Parathyroid adenoma (tissue), 2 donors: ENCODE results near the gene NVL.
A peak's percentile ranks its signal among the peaks of the same experiment; 100 is the strongest.
"Not testable (repeated sequence)": the region's sequence is repeated elsewhere in the genome, so short reads cannot be mapped to it uniquely, and the experiment has no call there.

ENCODE experiments used
- H2AFZ ChIP-seq: fragments of 300-600 bp; sonication (generic); one replicate; pipeline ENCODE4 v1.7.0; 2017; ENCODE audit warnings: antibody characterized with exemption, mild to moderate bottlenecking
- H3K27ac ChIP-seq: fragments of 300-600 bp; sonication (generic); one replicate; pipeline ENCODE4 v1.7.0; 2017
- H3K27me3 ChIP-seq: fragments of 300-600 bp; sonication (generic); one replicate; pipeline ENCODE4 v1.7.0; 2017; ENCODE audit warnings: low read length; ENCODE audit not compliant: control insufficient read depth, insufficient read depth
- H3K36me3 ChIP-seq: fragments of 300-600 bp; sonication (generic); one replicate; pipeline ENCODE4 v1.7.0; 2017; ENCODE audit warnings: low read length; ENCODE audit not compliant: control insufficient read depth, insufficient read depth
- H3K4me1 ChIP-seq: fragments of 300-600 bp; sonication (generic); one replicate; pipeline ENCODE4 v1.7.0; 2017; ENCODE audit warnings: control low read depth
- H3K4me2 ChIP-seq: fragments of 300-600 bp; sonication (generic); one replicate; pipeline ENCODE4 v1.7.0; 2017; ENCODE audit warnings: low read length
- H3K4me3 ChIP-seq: fragments of 300-600 bp; sonication (generic); one replicate; pipeline ENCODE4 v1.7.0; 2017; ENCODE audit warnings: low read depth, low read length
- H3K79me2 ChIP-seq: fragments of 300-600 bp; sonication (generic); one replicate; pipeline ENCODE4 v1.7.0; 2017; ENCODE audit warnings: control low read depth
- H3K9ac ChIP-seq: fragments of 300-600 bp; sonication (generic); one replicate; pipeline ENCODE4 v1.7.0; 2017; ENCODE audit warnings: mild to moderate bottlenecking
- H3K9me3 ChIP-seq: fragments of 300-600 bp; sonication (generic); one replicate; pipeline ENCODE4 v1.7.0; 2017; ENCODE audit warnings: low read length; ENCODE audit not compliant: control insufficient read depth
- CTCF ChIP-seq: fragments of 300-600 bp; sonication (generic); IDR thresholded peaks from one replicate; pipeline ENCODE4 v1.7.0; 2017; ENCODE audit warnings: antibody characterized with exemption, mild to moderate bottlenecking
- donor health status: primary hyperparathyroidism.

Gene NVL

GRCh38 chr1:224357626-224358124 is 27.7 kb upstream of the NVL start:
- Histone ChIP-seq H2AFZ (peak overlapping the region; percentile 75), H3K36me3 (no peaks in the 10 kb centered on the region), H3K9ac (no peak overlapping the region), H3K9me3 (no peaks in the 10 kb centered on the region), H3K79me2 (peaks cover 7% of the 10 kb centered on the region), H3K27me3 (no peaks in the 10 kb centered on the region), H3K4me3 (peak overlapping the region; percentile 78), H3K27ac (no peak overlapping the region), H3K4me2 (peak overlapping the region; percentile 63), H3K4me1 (no peaks in the 10 kb centered on the region)
- TF ChIP-seq CTCF, result no peak

DNA sequence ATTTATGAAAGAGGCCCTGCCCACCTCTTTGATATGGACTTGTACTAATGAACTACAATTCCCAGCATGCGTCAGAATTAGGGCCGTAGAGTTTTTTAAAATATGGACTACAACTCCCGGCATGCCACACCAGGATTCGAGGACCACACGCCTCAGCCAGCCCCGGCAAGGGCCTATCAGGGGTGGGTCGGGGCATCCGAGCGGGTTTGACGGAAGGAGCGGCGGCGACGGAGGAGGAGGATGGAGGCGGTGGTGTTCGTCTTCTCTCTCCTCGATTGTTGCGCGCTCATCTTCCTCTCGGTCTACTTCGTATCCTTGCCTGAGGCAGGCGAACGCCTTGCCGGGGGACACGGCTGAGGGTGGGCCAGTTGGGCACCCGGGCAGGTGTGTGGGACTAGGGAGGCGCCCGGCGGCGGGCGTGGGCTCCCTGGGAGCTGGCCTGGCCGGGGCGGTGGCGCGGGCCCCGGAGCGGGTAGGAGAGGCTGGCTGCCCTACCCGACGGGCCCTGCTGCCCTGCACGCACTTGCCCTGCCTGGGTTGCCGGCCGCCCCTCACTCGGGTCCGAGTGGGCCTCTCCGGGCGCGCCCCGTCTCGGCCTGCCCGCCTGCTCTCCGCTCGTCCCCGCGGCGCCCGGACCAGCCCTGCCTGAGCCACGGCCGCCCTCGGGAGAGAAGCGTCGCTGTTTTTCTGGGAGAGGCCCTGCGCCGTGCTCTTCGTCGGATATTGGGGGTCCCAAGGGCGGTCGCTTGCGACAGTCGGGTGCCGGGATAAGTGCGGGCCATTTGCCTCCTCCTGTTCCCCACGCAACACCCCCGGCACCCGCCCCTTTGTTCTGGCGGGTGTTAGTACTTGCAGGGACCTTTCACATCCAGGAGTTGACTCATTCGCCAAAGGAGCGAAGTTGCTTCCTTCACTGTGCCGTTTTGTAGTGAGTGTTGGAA is 27.0 kb upstream of the NVL start, which contains the start of gene CNIH4:
Gene CNIH4, plus strand, starts transcription at position 195 of the 941 bp plus-strand sequence. Its CDS starts 46 bp downstream, at position 241.
- H3K4me2 ChIP-seq, result peak within 1 kb of the TSS; percentile 63
- H3K36me3 ChIP-seq, result no peaks in the 10 kb centered on the region
- H3K79me2 ChIP-seq, result peaks cover 7% of the 10 kb centered on the region
- H3K27ac ChIP-seq, result peak within 1 kb of the TSS; percentile 36
- TF ChIP-seq CTCF, result no peak
- no peaks in the 10 kb centered on the region for H3K9me3 ChIP-seq
- no peak within 1 kb of the TSS for H3K9ac ChIP-seq
- H3K4me3 ChIP-seq, result peak within 1 kb of the TSS; percentile 78
- peak within 1 kb of the TSS; percentile 75 for H2AFZ ChIP-seq
- no peaks in the 10 kb centered on the region for H3K27me3 ChIP-seq
- H3K4me1 ChIP-seq, result no peaks in the 10 kb centered on the region

- Histone ChIP-seq H2AFZ (no peak overlapping the region), H3K36me3 (no peaks in the 10 kb centered on the region), H3K4me3 (no peak overlapping the region), H3K9ac (no peak overlapping the region), H3K27me3 (no peaks in the 10 kb centered on the region), H3K27ac (no peak overlapping the region), H3K4me1 (no peaks in the 10 kb centered on the region), H3K4me2 (no peak overlapping the region), H3K9me3 (no peaks in the 10 kb centered on the region), H3K79me2 (peaks cover 4% of the 10 kb centered on the region)
- no peak for TF ChIP-seq CTCF
Observed at GRCh38 chr1:224353975-224354925, 24.3 kb upstream of the NVL start.

DNA sequence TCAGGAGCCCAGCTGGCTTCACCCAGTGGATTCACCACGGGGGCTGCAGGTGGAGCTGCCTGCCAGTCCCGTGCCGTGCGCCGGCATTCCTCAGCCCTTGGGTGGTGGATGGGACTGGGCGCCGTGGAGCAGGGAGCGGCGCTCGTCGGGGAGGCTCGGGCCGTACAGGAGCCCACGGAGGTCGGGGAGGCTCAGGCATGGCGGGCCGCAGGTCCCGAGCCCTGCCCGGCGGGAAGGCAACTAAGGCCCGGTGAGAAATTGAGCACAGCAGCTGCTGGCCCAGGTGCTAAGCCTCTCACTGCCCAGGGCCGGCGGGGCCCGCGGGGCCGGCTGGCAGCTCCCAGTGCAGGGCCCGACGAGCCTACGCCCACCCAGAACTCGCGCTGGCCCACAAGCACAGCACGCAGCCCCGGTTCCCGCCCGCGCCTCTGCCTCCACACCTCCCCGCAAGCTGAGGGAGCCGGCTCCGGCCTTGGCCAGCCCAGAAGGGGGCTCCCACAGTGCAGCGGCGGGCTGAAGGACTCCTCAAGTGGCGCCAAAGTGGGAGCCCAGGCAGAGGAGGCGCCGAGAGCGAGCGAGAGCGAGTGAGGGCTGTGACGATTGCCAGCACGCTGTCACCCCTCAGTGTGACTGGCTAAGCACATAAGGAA is 22.6 kb upstream of the NVL start:
- not testable (repeated sequence) for H3K9ac ChIP-seq, H3K4me2 ChIP-seq, H2AFZ ChIP-seq, H3K4me3 ChIP-seq, H3K4me1 ChIP-seq, H3K9me3 ChIP-seq, H3K27ac ChIP-seq, H3K27me3 ChIP-seq, H3K79me2 ChIP-seq, H3K36me3 ChIP-seq

- not testable (repeated sequence) for H3K27ac ChIP-seq, H3K9ac ChIP-seq, H3K4me2 ChIP-seq, H3K79me2 ChIP-seq, H3K4me3 ChIP-seq, H3K9me3 ChIP-seq, H3K27me3 ChIP-seq, H3K4me1 ChIP-seq, H3K36me3 ChIP-seq, H2AFZ ChIP-seq
Observed at GRCh38 chr1:224349716-224350115, 19.7 kb upstream of the NVL start.
